SK-N-SH treated with all-trans-retinoic acid at 6 μM for 48 hours (cell line): Measurements from ENCODE around the gene FARSB.

ENCODE experiments used
- ATAC-seq: fragments of 200-7000 bp; cut with Tn5 transposase; 3 replicates; pipeline ENCODE4 v1.9.1; 2020; ENCODE audit warnings: mild to moderate bottlenecking, moderate library complexity
- ARNTL ChIP-seq: fragments of 450-650 bp; formaldehyde crosslinking; IDR thresholded peaks from 2 replicates; pipeline ENCODE4 v1.5.0; 2020; ENCODE audit warnings: low read depth, mild to moderate bottlenecking, moderate library complexity, borderline replicate concordance
- BACH2 ChIP-seq: fragments of 250-450 bp; sonication (Bioruptor Pico); IDR thresholded peaks from 2 replicates; pipeline ENCODE4 v1.9.0; 2021; ENCODE audit warnings: mild to moderate bottlenecking, borderline replicate concordance
- CSDC2 ChIP-seq: fragments of 250-450 bp; sonication (Bioruptor Pico); IDR thresholded peaks from 2 replicates; pipeline ENCODE4 v1.5.0; 2020; ENCODE audit warnings: mild to moderate bottlenecking, moderate library complexity
- CSRNP3 ChIP-seq: fragments of 250-450 bp; sonication (Bioruptor Pico); IDR thresholded peaks from 2 replicates; pipeline ENCODE4 v1.5.1; 2021; ENCODE audit warnings: mild to moderate bottlenecking, moderate library complexity
- ESRRG ChIP-seq: fragments of 250-450 bp; sonication (Bioruptor Pico); IDR thresholded peaks from 2 replicates; pipeline ENCODE4 v1.6.1; 2021; ENCODE audit warnings: mild to moderate bottlenecking
- GLIS3 ChIP-seq: fragments of 250-450 bp; sonication (Bioruptor Pico); IDR thresholded peaks from 2 replicates; pipeline ENCODE4 v1.5.0; 2020; ENCODE audit warnings: mild to moderate bottlenecking, moderate library complexity
- OSR1 ChIP-seq: fragments of 250-450 bp; sonication (Bioruptor Pico); IDR thresholded peaks from 2 replicates; pipeline ENCODE4 v1.8.0; 2022; ENCODE audit warnings: moderate library complexity, mild to moderate bottlenecking, inconsistent platforms
- PATZ1 ChIP-seq: fragments of 250-450 bp; sonication (Bioruptor Pico); IDR thresholded peaks from 2 replicates; pipeline ENCODE4 v1.8.0; 2020; ENCODE audit warnings: mild to moderate bottlenecking, moderate library complexity, borderline replicate concordance
- POU6F1 ChIP-seq: fragments of 250-450 bp; sonication (Bioruptor Pico); IDR thresholded peaks from 2 replicates; pipeline ENCODE4 v1.8.0; 2021; ENCODE audit warnings: low read depth, mild to moderate bottlenecking, moderate library complexity, borderline replicate concordance
- PPARA ChIP-seq: fragments of 250-450 bp; sonication (Bioruptor Pico); IDR thresholded peaks from 2 replicates; pipeline ENCODE4 v1.5.0; 2020; ENCODE audit warnings: mild to moderate bottlenecking, borderline replicate concordance
- RARB ChIP-seq: fragments of 250-450 bp; sonication (Bioruptor Pico); IDR thresholded peaks from 2 replicates; pipeline ENCODE4 v1.8.0; 2021; ENCODE audit warnings: mild to moderate bottlenecking, moderate library complexity
- SNAI2 ChIP-seq: fragments of 250-450 bp; sonication (Bioruptor Pico); IDR thresholded peaks from 2 replicates; pipeline ENCODE4 v1.5.0; 2020; ENCODE audit warnings: mild to moderate bottlenecking, moderate library complexity
- TCF4 ChIP-seq: fragments of 250-450 bp; sonication (Bioruptor Pico); IDR thresholded peaks from 2 replicates; pipeline ENCODE4 v1.8.0; 2021; ENCODE audit warnings: mild to moderate bottlenecking, moderate library complexity, borderline replicate concordance
- TOX ChIP-seq: fragments of 250-450 bp; sonication (Bioruptor Pico); IDR thresholded peaks from 2 replicates; pipeline ENCODE4 v1.8.0; 2021; ENCODE audit warnings: mild to moderate bottlenecking, moderate library complexity, borderline replicate concordance
- ZC3H10 ChIP-seq: fragments of 250-450 bp; sonication (Bioruptor Pico); IDR thresholded peaks from 2 replicates; pipeline ENCODE4 v1.5.1; 2021; ENCODE audit warnings: mild to moderate bottlenecking, moderate library complexity
- ZFP3 ChIP-seq: fragments of 250-450 bp; sonication (Bioruptor Pico); IDR thresholded peaks from 2 replicates; pipeline ENCODE4 v1.5.0; 2020; ENCODE audit warnings: mild to moderate bottlenecking, moderate library complexity
- ZFP30 ChIP-seq: fragments of 450-650 bp; formaldehyde crosslinking; IDR thresholded peaks from 2 replicates; pipeline ENCODE4 v1.5.0; 2022; ENCODE audit warnings: mild to moderate bottlenecking, moderate library complexity
- ZNF565 ChIP-seq: fragments of 450-650 bp; formaldehyde crosslinking; conservative IDR thresholded peaks from 2 replicates; pipeline ENCODE4 v1.5.0; 2020; ENCODE audit warnings: low read depth, mild to moderate bottlenecking, moderate library complexity
- ZNF70 ChIP-seq: fragments of 450-650 bp; formaldehyde crosslinking; IDR thresholded peaks from 2 replicates; pipeline ENCODE4 v1.5.0; 2020; ENCODE audit warnings: mild to moderate bottlenecking, moderate library complexity
- ZNF8 ChIP-seq: fragments of 450-650 bp; formaldehyde crosslinking; IDR thresholded peaks from 2 replicates; pipeline ENCODE4 v1.5.0; 2020; ENCODE audit warnings: mild to moderate bottlenecking, moderate library complexity
- TF ChIP-seq, protein P1 (sequence below): fragments of 250-450 bp; sonication (Bioruptor Pico); IDR thresholded peaks from 2 replicates; pipeline ENCODE4 v1.5.0; 2020; ENCODE audit warnings: mild to moderate bottlenecking, moderate library complexity
- TF ChIP-seq, protein P2 (sequence below): fragments of 250-450 bp; sonication (Bioruptor Pico); IDR thresholded peaks from 2 replicates; pipeline ENCODE4 v1.5.1; 2020; ENCODE audit warnings: low read depth, mild to moderate bottlenecking, moderate library complexity

FARSB gene

DNA sequence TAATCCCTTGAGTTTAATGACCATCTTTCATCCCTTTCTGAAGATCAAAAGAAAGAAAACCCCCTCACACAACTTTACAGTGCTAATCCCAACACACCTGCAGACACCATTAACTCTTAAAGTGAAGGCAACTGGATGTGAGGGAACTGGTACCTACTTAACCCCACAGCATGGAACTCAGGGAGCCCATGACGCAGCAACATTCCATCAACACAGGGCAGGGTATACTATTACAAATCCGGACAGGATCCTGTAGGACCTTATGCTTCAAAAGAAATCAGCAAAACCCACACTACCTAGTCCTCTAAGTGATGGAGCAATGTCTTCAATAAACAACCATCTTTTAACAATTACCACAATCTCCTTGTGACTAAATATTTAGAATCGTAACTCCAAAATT is 78.6 kb downstream of the FARSB start:
- TF ChIP-seq GLIS3 (CRISPR knock-in tag) (no peak), ARNTL (no peak), RARB (no peak), BACH2 (no peak)
- no peak for ATAC-seq

- TF ChIP-seq ZFP3 (CRISPR knock-in tag): no peak
- TF ChIP-seq SNAI2 (CRISPR knock-in tag): no peak
- no peak for TF ChIP-seq TCF4 (CRISPR knock-in tag)
- no peak for TF ChIP-seq PPARA (CRISPR knock-in tag)
- TF ChIP-seq OSR1 (CRISPR knock-in tag): no peak
- no peak for TF ChIP-seq ARNTL
- TF ChIP-seq, protein P1, sequence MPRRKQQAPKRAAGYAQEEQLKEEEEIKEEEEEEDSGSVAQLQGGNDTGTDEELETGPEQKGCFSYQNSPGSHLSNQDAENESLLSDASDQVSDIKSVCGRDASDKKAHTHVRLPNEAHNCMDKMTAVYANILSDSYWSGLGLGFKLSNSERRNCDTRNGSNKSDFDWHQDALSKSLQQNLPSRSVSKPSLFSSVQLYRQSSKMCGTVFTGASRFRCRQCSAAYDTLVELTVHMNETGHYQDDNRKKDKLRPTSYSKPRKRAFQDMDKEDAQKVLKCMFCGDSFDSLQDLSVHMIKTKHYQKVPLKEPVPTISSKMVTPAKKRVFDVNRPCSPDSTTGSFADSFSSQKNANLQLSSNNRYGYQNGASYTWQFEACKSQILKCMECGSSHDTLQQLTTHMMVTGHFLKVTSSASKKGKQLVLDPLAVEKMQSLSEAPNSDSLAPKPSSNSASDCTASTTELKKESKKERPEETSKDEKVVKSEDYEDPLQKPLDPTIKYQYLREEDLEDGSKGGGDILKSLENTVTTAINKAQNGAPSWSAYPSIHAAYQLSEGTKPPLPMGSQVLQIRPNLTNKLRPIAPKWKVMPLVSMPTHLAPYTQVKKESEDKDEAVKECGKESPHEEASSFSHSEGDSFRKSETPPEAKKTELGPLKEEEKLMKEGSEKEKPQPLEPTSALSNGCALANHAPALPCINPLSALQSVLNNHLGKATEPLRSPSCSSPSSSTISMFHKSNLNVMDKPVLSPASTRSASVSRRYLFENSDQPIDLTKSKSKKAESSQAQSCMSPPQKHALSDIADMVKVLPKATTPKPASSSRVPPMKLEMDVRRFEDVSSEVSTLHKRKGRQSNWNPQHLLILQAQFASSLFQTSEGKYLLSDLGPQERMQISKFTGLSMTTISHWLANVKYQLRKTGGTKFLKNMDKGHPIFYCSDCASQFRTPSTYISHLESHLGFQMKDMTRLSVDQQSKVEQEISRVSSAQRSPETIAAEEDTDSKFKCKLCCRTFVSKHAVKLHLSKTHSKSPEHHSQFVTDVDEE (CRISPR knock-in tag): no peak
- no peak for TF ChIP-seq ZNF8 (CRISPR knock-in tag)
- no peak for TF ChIP-seq ZC3H10 (CRISPR knock-in tag)
- no peak for TF ChIP-seq ZFP30 (CRISPR knock-in tag)
- TF ChIP-seq, protein P2, sequence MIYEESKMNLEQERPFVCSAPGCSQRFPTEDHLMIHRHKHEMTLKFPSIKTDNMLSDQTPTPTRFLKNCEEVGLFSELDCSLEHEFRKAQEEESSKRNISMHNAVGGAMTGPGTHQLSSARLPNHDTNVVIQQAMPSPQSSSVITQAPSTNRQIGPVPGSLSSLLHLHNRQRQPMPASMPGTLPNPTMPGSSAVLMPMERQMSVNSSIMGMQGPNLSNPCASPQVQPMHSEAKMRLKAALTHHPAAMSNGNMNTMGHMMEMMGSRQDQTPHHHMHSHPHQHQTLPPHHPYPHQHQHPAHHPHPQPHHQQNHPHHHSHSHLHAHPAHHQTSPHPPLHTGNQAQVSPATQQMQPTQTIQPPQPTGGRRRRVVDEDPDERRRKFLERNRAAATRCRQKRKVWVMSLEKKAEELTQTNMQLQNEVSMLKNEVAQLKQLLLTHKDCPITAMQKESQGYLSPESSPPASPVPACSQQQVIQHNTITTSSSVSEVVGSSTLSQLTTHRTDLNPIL (CRISPR knock-in tag): no peak
- TF ChIP-seq POU6F1 (CRISPR knock-in tag): no peak
- no peak for TF ChIP-seq GLIS3 (CRISPR knock-in tag)
- TF ChIP-seq PATZ1: no peak
- ATAC-seq: no peak
Observed at GRCh38 chr2:222576171-222577081, 79.5 kb downstream of the FARSB start.

DNA sequence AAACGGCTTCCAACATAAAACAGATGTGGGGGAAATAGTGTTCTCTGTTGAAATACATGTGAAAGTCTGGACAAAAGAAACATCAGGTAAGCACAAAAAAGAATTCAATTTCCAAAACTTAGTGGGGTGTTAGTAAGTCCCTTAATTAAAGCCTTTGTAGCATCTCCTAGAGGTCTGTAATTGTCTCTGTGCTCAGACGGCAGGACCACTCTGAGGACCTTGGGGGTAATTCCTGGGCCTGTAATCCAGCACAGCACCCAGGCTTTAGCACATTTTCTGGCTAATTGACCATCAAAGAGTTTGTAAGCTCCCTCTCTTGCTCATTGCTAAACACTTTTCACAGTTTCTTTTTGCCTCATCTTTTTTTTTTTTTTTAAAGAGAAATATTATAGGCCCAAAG is 80.3 kb downstream of the FARSB start:
- ATAC-seq: no peak

More for the DNA sequence above, 80.3 kb downstream of the FARSB start:
- TF ChIP-seq ESRRG: no peak
- no peak for TF ChIP-seq ZFP3 (CRISPR knock-in tag)
- TF ChIP-seq RARB: no peak
- no peak for TF ChIP-seq OSR1 (CRISPR knock-in tag)
- TF ChIP-seq, protein P1 (CRISPR knock-in tag): no peak
- no peak for TF ChIP-seq ZNF70 (CRISPR knock-in tag)
- TF ChIP-seq CSRNP3 (CRISPR knock-in tag): no peak
- TF ChIP-seq ZNF565 (CRISPR knock-in tag): no peak
- TF ChIP-seq ZFP30 (CRISPR knock-in tag): no peak
- TF ChIP-seq, protein P2 (CRISPR knock-in tag): no peak
- no peak for TF ChIP-seq BACH2
- TF ChIP-seq ARNTL: no peak
- no peak for TF ChIP-seq GLIS3 (CRISPR knock-in tag)
- no peak for TF ChIP-seq SNAI2 (CRISPR knock-in tag)
- TF ChIP-seq CSDC2 (CRISPR knock-in tag): no peak
- no peak for TF ChIP-seq ZNF8 (CRISPR knock-in tag)
- TF ChIP-seq TOX: no peak
- TF ChIP-seq, all 23 proteins: peak for 0
